Measurements from ENCODE around the gene LPCAT3. TPM values are rescaled to one million over a fixed set of nuclear protein-coding genes. Genes with fewer than 3 reads are reported as not detected.
A peak's percentile ranks its signal among the peaks of the same experiment; 100 is the strongest.

Gene LPCAT3
- total and polyA plus RNA-seq, 4 donors, result 41.9 to 96.5 (median 77.0) TPM

GRCh38 chr12:6954316-6955107, 63.8 kb downstream of the LPCAT3 start:
- TF ChIP-seq RXRA (IDR thresholded peaks at IDR 0.05) (no peak), CTCF (IDR thresholded peaks at IDR 0.05; ENCODE audit: low read depth, low read length, missing input control) (no peak), ATF3 (IDR thresholded peaks at IDR 0.05) (no peak), TAF1 (conservative IDR thresholded peaks at IDR 0.05) (no peak), FOXA2 (IDR thresholded peaks at IDR 0.05) (no peak), ZBTB33 (IDR thresholded peaks at IDR 0.05) (no peak), YY1 (IDR thresholded peaks at IDR 0.05) (no peak), SP1 (IDR thresholded peaks at IDR 0.05) (no peak), HNF4A (conservative IDR thresholded peaks at IDR 0.05) (no peak), GABPA (IDR thresholded peaks at IDR 0.05 in 1 of 2, conservative IDR thresholded peaks at IDR 0.05 in 1 of 2) (no peak), MAX (IDR thresholded peaks at IDR 0.05) (no peak), RAD21 (IDR thresholded peaks at IDR 0.05) (no peak)
- H3K4me3 ChIP-seq (ENCODE audit: low read depth in 1 of 3, low read length in 3 of 3), result no peak overlapping the region
- no peaks in the 10 kb centered on the region for H3K9me3 ChIP-seq (ENCODE audit: control insufficient read depth in 4 of 4, low read length in 3 of 4)
- no peak overlapping the region for H3K9ac ChIP-seq (ENCODE audit: low read depth in 1 of 2, low read length in 2 of 2)
- WGBS, result 89% methylated on average over 21 of the region's 21 CpGs
- H3K4me1 ChIP-seq (ENCODE audit: control insufficient read depth in 4 of 4, insufficient read depth in 4 of 4, low read length in 3 of 4), result peaks cover 0 to 5% (median 0%) of the 10 kb centered on the region in 4 donors
- H3K27me3 ChIP-seq (ENCODE audit: control insufficient read depth in 4 of 4, insufficient read depth in 4 of 4, low read length in 3 of 4), result no peaks in the 10 kb centered on the region
- H3K27ac ChIP-seq (ENCODE audit: low read depth in 1 of 2, low read length in 2 of 2), result peak overlapping the region in 1 of 2 donors; percentile 58
- peaks cover 0 to 3% (median 2%) of the 10 kb centered on the region in 4 donors for H3K36me3 ChIP-seq (ENCODE audit: control insufficient read depth in 4 of 4, insufficient read depth in 3 of 4, low read depth in 1 of 4, low read length in 3 of 4)
- no peak for DNase-seq (ENCODE audit: low spot score)

- H3K9ac ChIP-seq (ENCODE audit: low read depth in 1 of 2, low read length in 2 of 2), result peak overlapping the region in 1 of 2 donors; percentile 3
- no peak for DNase-seq (ENCODE audit: low spot score)
- H3K4me3 ChIP-seq (ENCODE audit: low read depth in 1 of 3, low read length in 3 of 3), result peak overlapping the region in 1 of 3 donors; percentile 41
- no peak for TF ChIP-seq YY1 (IDR thresholded peaks at IDR 0.05)
- TF ChIP-seq RAD21 (IDR thresholded peaks at IDR 0.05), result no peak
- TF ChIP-seq ATF3 (IDR thresholded peaks at IDR 0.05), result no peak
- no peak for TF ChIP-seq CTCF (IDR thresholded peaks at IDR 0.05; ENCODE audit: low read depth, low read length, missing input control)
- no peak for TF ChIP-seq TAF1 (conservative IDR thresholded peaks at IDR 0.05)
- no peak for TF ChIP-seq HNF4G (IDR thresholded peaks at IDR 0.05)
- TF ChIP-seq ZBTB33 (IDR thresholded peaks at IDR 0.05), result no peak
- no peak for TF ChIP-seq EGR1 (IDR thresholded peaks at IDR 0.05; ENCODE audit: low read depth in 2 of 2)
- no peak for TF ChIP-seq HNF4A (conservative IDR thresholded peaks at IDR 0.05)
- TF ChIP-seq SP1 (IDR thresholded peaks at IDR 0.05), result no peak
- no peak for TF ChIP-seq GABPA (IDR thresholded peaks at IDR 0.05 in 1 of 2, conservative IDR thresholded peaks at IDR 0.05 in 1 of 2)
- TF ChIP-seq NR2F2 (IDR thresholded peaks at IDR 0.05), result no peak
- TF ChIP-seq FOXA2 (IDR thresholded peaks at IDR 0.05), result no peak
- TF ChIP-seq JUND (IDR thresholded peaks at IDR 0.05), result no peak
- no peak for TF ChIP-seq RXRA (IDR thresholded peaks at IDR 0.05)
- peak overlapping the region; percentile 64 to 81 for H3K27ac ChIP-seq (ENCODE audit: low read depth in 1 of 2, low read length in 2 of 2)
- H3K4me1 ChIP-seq (ENCODE audit: control insufficient read depth in 4 of 4, insufficient read depth in 4 of 4, low read length in 3 of 4), result peaks cover 0 to 5% (median 0%) of the 10 kb centered on the region in 4 donors
- H3K36me3 ChIP-seq (ENCODE audit: control insufficient read depth in 4 of 4, insufficient read depth in 3 of 4, low read depth in 1 of 4, low read length in 3 of 4), result peaks cover 0 to 3% (median 2%) of the 10 kb centered on the region in 4 donors
- no peaks in the 10 kb centered on the region for H3K9me3 ChIP-seq (ENCODE audit: control insufficient read depth in 4 of 4, low read length in 3 of 4)
- no peaks in the 10 kb centered on the region for H3K27me3 ChIP-seq (ENCODE audit: control insufficient read depth in 4 of 4, insufficient read depth in 4 of 4, low read length in 3 of 4)
- 68% methylated on average over 24 of the region's 24 CpGs for WGBS
Observed at GRCh38 chr12:6953442-6954315, 64.6 kb downstream of the LPCAT3 start.

Measured in liver (tissue), 9 donors.